Smooth muscle cell (in vitro differentiated cells): ENCODE results near the gene SRPK3. TPM values are rescaled to one million over a fixed set of nuclear protein-coding genes. Genes with fewer than 3 reads are reported as not detected.

ENCODE experiments used
- DNase-seq: peaks from one replicate; lab custom pipeline; 2025; ENCODE audit not compliant: unreplicated experiment; lab: John Stamatoyannopoulos, UW
- H2AFZ ChIP-seq: fragments of 200-600 bp; sonication (generic); 2 replicates; pipeline ENCODE4 v1.6.0; 2016; ENCODE audit warnings: antibody characterized with exemption, low read depth, mild to moderate bottlenecking
- H3F3A ChIP-seq: fragments of 200-600 bp; sonication (generic); 2 replicates; pipeline ENCODE4 v1.6.0; 2017; ENCODE audit warnings: antibody characterized with exemption, low read depth
- H3K27ac ChIP-seq: fragments of 200-600 bp; sonication (generic); 2 replicates; pipeline ENCODE4 v1.5.1; 2016; ENCODE audit warnings: low read depth, mild to moderate bottlenecking
- H3K27me3 ChIP-seq: fragments of 200-600 bp; sonication (generic); 2 replicates; pipeline ENCODE4 v1.6.1; 2016; ENCODE audit warnings: low read depth, mild to moderate bottlenecking
- H3K36me3 ChIP-seq: fragments of 200-600 bp; sonication (generic); 2 replicates; pipeline ENCODE4 v1.5.1; 2016; ENCODE audit warnings: low read depth
- H3K4me1 ChIP-seq: fragments of 200-600 bp; sonication (generic); 2 replicates; pipeline ENCODE4 v1.5.1; 2016; ENCODE audit warnings: low read depth
- H3K4me2 ChIP-seq: fragments of 200-600 bp; sonication (generic); 2 replicates; pipeline ENCODE4 v1.6.0; 2016; ENCODE audit warnings: mild to moderate bottlenecking
- H3K4me3 ChIP-seq: fragments of 200-600 bp; sonication (generic); 2 replicates; pipeline ENCODE4 v1.5.1; 2016; ENCODE audit warnings: mild to moderate bottlenecking
- H3K79me2 ChIP-seq: fragments of 200-600 bp; sonication (generic); 2 replicates; pipeline ENCODE4 v1.6.0; 2016; ENCODE audit warnings: low read depth, mild to moderate bottlenecking
- H3K9ac ChIP-seq: fragments of 200-600 bp; sonication (generic); 2 replicates; pipeline ENCODE4 v1.6.0; 2016; ENCODE audit warnings: low read depth
- H3K9me3 ChIP-seq: fragments of 200-600 bp; sonication (generic); replicated peaks from 2 replicates; pipeline ENCODE4 v1.5.1; 2016; ENCODE audit warnings: low read depth
- H4K20me1 ChIP-seq: fragments of 200-600 bp; sonication (generic); 2 replicates; pipeline ENCODE4 v1.6.0; 2016; ENCODE audit warnings: low read depth
- CTCF ChIP-seq: fragments of 200-600 bp; sonication (generic); IDR thresholded peaks from 2 replicates; pipeline ENCODE4 v1.5.1; 2017; ENCODE audit warnings: borderline replicate concordance, mild to moderate bottlenecking, antibody characterized with exemption; ENCODE audit not compliant: insufficient read depth, poor library complexity, severe bottlenecking
- WGBS: methylation state at CpG from one replicate; pipeline ENCODE4 v1.1.7; 2016; ENCODE audit warnings: low lambda C conversion rate; 5-methylcytosine and 5-hydroxymethylcytosine counted together
- polyA plus RNA-seq: library from polyadenylated mRNA; unstranded; fragments of >200 nt; fragmentation: Nextera tagmentation; extraction: Ambion mirVana; gene quantifications from 2 replicates; pipeline ENCODE4 v1.2.1, GENCODE V29; 2016
- total RNA-seq: library from RNA; depleted of rRNA; stranded (reverse); fragments of >200 nt; gene quantifications from 2 replicates; pipeline ENCODE4 v1.2.3, GENCODE V29; 2014

SRPK3 gene
- total and polyA plus RNA-seq, 2 experiments from 2014 or later = 0.05 TPM; not detected in 1

GRCh38 chrX:153820601-153821000 lies 39.8 kb downstream of the SRPK3 start:
- no peak for DNase-seq
- Histone ChIP-seq H3K9ac (no peak overlapping the region), H3K4me1 (no peaks in the 10 kb centered on the region), H3K4me3 (no peak overlapping the region), H3F3A (no peaks in the 10 kb centered on the region), H4K20me1 (no peaks in the 10 kb centered on the region), H3K27ac (no peak overlapping the region), H3K79me2 (no peaks in the 10 kb centered on the region), H3K36me3 (no peaks in the 10 kb centered on the region), H3K9me3 (no peaks in the 10 kb centered on the region), H2AFZ (no peak overlapping the region), H3K4me2 (no peak overlapping the region), H3K27me3 (no peaks in the 10 kb centered on the region)
- 87% methylated on average over 7 of the region's 7 CpGs for WGBS
- no peak for TF ChIP-seq CTCF

- no peak overlapping the region for H3K27ac ChIP-seq
- no peak overlapping the region for H2AFZ ChIP-seq
- H3F3A ChIP-seq = no peaks in the 10 kb centered on the region
- no peak overlapping the region for H3K4me2 ChIP-seq
- no peaks in the 10 kb centered on the region for H3K36me3 ChIP-seq
- TF ChIP-seq CTCF = no peak
- no peaks in the 10 kb centered on the region for H3K4me1 ChIP-seq
- DNase-seq = no peak
- H3K4me3 ChIP-seq = no peak overlapping the region
- no peaks in the 10 kb centered on the region for H3K9me3 ChIP-seq
- no peaks in the 10 kb centered on the region for H4K20me1 ChIP-seq
- no peaks in the 10 kb centered on the region for H3K27me3 ChIP-seq
- 89% methylated on average over 9 of the region's 9 CpGs for WGBS
- H3K79me2 ChIP-seq = no peaks in the 10 kb centered on the region
- no peak overlapping the region for H3K9ac ChIP-seq
These were observed 40.2 kb downstream of the SRPK3 start for GRCh38 chrX:153821066-153821465.

GRCh38 chrX:153824348-153824747 lies 43.5 kb downstream of the SRPK3 start:
- TF ChIP-seq CTCF = no peak
- Histone ChIP-seq H3K4me1 (peaks cover 6% of the 10 kb centered on the region), H3K9ac (no peak overlapping the region), H3K36me3 (no peaks in the 10 kb centered on the region), H3K27me3 (no peaks in the 10 kb centered on the region), H3K4me3 (no peak overlapping the region), H2AFZ (no peak overlapping the region), H3K27ac (no peak overlapping the region), H3K4me2 (no peak overlapping the region), H3F3A (no peaks in the 10 kb centered on the region), H3K9me3 (no peaks in the 10 kb centered on the region), H3K79me2 (no peaks in the 10 kb centered on the region), H4K20me1 (no peaks in the 10 kb centered on the region)
- 92% methylated on average over 10 of the region's 10 CpGs for WGBS
- no peak for DNase-seq

- 78% methylated on average over 8 of the region's 8 CpGs for WGBS
- H3K4me3 ChIP-seq = no peak overlapping the region
- H3K4me1 ChIP-seq = peaks cover 6% of the 10 kb centered on the region
These were observed 44.2 kb downstream of the SRPK3 start for GRCh38 chrX:153825042-153825441.

More at GRCh38 chrX:153825042-153825441, 44.2 kb downstream of the SRPK3 start:
- no peak overlapping the region for H2AFZ ChIP-seq
- H4K20me1 ChIP-seq = no peaks in the 10 kb centered on the region
- H3K27ac ChIP-seq = no peak overlapping the region
- no peak overlapping the region for H3K4me2 ChIP-seq
- H3K36me3 ChIP-seq = no peaks in the 10 kb centered on the region
- no peak for TF ChIP-seq CTCF
- H3F3A ChIP-seq = no peaks in the 10 kb centered on the region
- no peak overlapping the region for H3K9ac ChIP-seq
- no peak for DNase-seq
- H3K79me2 ChIP-seq = no peaks in the 10 kb centered on the region
- H3K9me3 ChIP-seq = no peaks in the 10 kb centered on the region
- H3K27me3 ChIP-seq = no peaks in the 10 kb centered on the region
